Measurements from ENCODE around the gene TMEM117. TPM values are rescaled to one million over a fixed set of nuclear protein-coding genes. Genes with fewer than 3 reads are reported as not detected.
A peak's percentile ranks its signal among the peaks of the same experiment; 100 is the strongest.

TMEM117 gene
- total RNA-seq, 1 donor = 10.8 TPM

DNA sequence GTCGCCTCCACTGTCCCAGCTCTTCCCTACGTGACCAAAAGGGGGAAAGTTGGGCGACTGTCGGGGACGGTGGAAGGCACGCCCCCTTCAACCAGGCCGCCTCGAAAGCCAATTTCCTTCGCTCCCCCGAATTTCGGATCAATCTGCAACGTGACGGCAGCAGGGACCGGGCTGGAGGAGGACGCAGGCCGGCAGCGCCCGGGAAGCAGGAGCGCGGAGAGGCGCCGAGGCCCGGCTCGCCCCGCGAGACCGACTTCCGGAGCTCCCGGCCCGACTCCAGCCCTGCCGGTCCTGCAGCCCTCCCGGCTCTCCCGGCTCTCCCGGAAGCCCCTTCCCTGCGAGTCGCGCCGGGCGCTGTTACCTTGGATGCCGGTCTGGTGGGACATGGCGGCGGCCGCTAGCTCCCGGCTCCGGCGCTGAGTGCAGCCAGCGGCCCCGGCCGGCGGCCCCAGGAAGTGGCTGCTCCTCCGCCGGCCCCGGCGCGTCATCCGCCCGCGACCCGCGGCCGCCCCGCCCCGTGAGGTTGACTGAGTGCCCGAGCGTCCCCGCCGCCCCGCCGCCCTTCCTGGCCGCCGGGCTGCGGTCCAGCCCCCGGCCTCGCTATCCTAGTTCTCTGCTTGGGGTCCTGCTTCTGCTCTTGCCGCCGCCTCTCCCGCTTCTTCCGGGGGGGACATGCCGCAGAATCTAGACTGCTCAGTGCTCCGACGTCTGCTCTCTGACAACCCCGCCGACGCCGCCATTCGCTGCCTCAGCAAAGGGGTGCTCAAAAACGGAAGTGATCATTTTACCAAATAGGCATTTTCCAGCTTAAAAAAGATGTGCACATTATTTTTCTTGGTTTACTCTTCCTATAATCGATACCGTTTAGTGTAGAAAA is 29.8 kb upstream of the TMEM117 start, which contains the start of gene TWF1:
TWF1 (minus strand) TSS at position 458 of the 877 bp plus-strand sequence; CDS start at position 386, 72 bp downstream.
- DNase-seq (ENCODE audit: low read depth) = peak; percentile 85
- peak within 1 kb of the TSS; percentile 97 for H3K4me3 ChIP-seq (ENCODE audit: low read depth, low read length)
- peak; percentile 25 for TF ChIP-seq CTCF (IDR thresholded peaks at IDR 0.05; ENCODE audit: insufficient read depth, low read depth, low read length)

GRCh38 chr12:43806737-43807072 is 29.2 kb upstream of the TMEM117 start:
- no peak for DNase-seq (ENCODE audit: low read depth)
- no peak for TF ChIP-seq CTCF (IDR thresholded peaks at IDR 0.05; ENCODE audit: insufficient read depth, low read depth, low read length)

DNA sequence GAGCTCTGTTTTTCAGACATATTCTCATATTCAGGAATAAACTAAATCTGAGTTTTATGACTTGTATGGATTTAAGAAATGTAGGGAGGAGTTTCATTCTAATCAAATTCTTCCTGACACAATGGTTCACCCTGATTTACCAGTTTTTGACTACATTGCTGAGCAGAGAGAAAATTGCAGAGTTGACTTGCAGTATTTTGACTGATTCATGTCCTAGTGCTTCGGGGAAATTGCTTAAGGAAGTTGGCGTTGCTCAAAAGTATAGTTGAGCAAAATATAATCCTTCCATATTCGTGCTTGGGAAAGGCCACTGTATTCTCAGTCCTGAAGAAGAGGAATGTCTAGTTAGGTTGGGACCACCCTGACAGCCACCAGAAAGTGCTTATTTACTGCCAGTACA is 28.5 kb upstream of the TMEM117 start:
- TF ChIP-seq CTCF (IDR thresholded peaks at IDR 0.05; ENCODE audit: insufficient read depth, low read depth, low read length) = no peak
- no peak for DNase-seq (ENCODE audit: low read depth)
- no peak overlapping the region for H3K4me3 ChIP-seq (ENCODE audit: low read depth, low read length)

More at GRCh38 chr12:43806737-43807072, 29.2 kb upstream of the TMEM117 start:
- H3K4me3 ChIP-seq (ENCODE audit: low read depth, low read length) = peak overlapping the region; percentile 97

DNA sequence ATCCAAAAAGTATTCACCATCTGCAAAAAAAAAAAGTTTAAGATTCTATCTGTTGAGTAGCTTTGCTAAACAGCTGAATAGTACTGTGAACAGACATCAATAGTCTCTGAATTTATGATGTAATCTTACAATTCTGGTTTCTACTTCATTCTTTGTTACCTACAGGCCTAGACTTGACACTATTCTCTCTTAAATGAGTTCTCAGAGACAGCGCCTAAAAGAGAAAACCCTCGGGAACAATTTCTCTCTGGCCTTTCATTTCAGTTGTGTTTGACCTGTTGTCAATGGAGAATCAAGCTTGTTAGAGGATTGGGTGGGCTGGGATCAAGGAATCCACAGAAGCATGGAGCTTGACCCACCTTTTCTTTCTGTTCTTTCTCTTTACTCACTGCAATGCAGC is 23.8 kb upstream of the TMEM117 start:
- H3K4me3 ChIP-seq (ENCODE audit: low read depth, low read length) = no peak overlapping the region
- no peak for DNase-seq (ENCODE audit: low read depth)
- no peak for TF ChIP-seq CTCF (IDR thresholded peaks at IDR 0.05; ENCODE audit: insufficient read depth, low read depth, low read length)

DNA sequence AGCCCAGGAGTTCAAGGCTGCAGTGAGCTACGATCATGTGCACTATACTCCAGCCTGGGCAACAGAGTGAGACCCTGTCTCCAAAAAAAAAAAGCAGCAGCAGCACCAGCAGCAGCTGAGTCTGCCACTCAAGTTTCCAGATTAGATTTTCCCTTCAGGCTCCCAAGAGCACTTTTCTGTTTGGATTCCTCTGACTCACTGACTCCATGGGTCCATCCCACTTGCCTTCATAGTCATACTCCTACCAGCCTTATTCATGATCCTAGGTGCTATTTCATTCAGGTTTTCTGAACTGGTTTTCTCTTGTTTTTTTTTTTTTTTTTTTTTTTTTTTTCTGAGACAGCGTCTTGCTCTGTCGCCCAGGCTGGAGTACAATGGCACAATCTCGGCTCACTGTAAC is 23.0 kb upstream of the TMEM117 start:
- DNase-seq (ENCODE audit: low read depth) = no peak
- no peak overlapping the region for H3K4me3 ChIP-seq (ENCODE audit: low read depth, low read length)
- TF ChIP-seq CTCF (IDR thresholded peaks at IDR 0.05; ENCODE audit: insufficient read depth, low read depth, low read length) = no peak

GRCh38 chr12:43815416-43815815 is 20.5 kb upstream of the TMEM117 start:
- no peak for DNase-seq (ENCODE audit: low read depth)
- no peak overlapping the region for H3K4me3 ChIP-seq (ENCODE audit: low read depth, low read length)
- no peak for TF ChIP-seq CTCF (IDR thresholded peaks at IDR 0.05; ENCODE audit: insufficient read depth, low read depth, low read length)

Data from fibroblast of villous mesenchyme (primary cell).